Adipocyte (in vitro differentiated cells): ENCODE data around the gene TMEM187.

ENCODE experiments used
- DNase-seq: peaks from one replicate; pipeline ENCODE4 v3.0.0-alpha.2; 2015; ENCODE audit warnings: low read depth
- H3K27me3 ChIP-seq: replicated peaks from 2 replicates; pipeline ENCODE4 v1.7.0; 2013; ENCODE audit warnings: mild to moderate bottlenecking, low read length, moderate library complexity; ENCODE audit not compliant: control insufficient read depth, insufficient read depth
- H3K36me3 ChIP-seq: 2 replicates; pipeline ENCODE4 v1.7.0; 2013; ENCODE audit warnings: low read length, mild to moderate bottlenecking, moderate library complexity; ENCODE audit not compliant: control insufficient read depth, insufficient read depth, severe bottlenecking
- H3K4me1 ChIP-seq: 2 replicates; pipeline ENCODE4 v1.7.0; 2013; ENCODE audit warnings: mild to moderate bottlenecking, low read length, moderate library complexity; ENCODE audit not compliant: control insufficient read depth, insufficient read depth
- H3K4me3 ChIP-seq: 2 replicates; pipeline ENCODE4 v1.7.0; 2013; ENCODE audit warnings: mild to moderate bottlenecking, low read length, moderate library complexity
- H3K9ac ChIP-seq: 2 replicates; pipeline ENCODE4 v1.7.0; 2013; ENCODE audit warnings: mild to moderate bottlenecking, low read length, moderate library complexity
- H3K9me3 ChIP-seq: 2 replicates; pipeline ENCODE4 v1.7.0; 2013; ENCODE audit warnings: mild to moderate bottlenecking, low read length, moderate library complexity; ENCODE audit not compliant: control insufficient read depth

Gene TMEM187

DNA sequence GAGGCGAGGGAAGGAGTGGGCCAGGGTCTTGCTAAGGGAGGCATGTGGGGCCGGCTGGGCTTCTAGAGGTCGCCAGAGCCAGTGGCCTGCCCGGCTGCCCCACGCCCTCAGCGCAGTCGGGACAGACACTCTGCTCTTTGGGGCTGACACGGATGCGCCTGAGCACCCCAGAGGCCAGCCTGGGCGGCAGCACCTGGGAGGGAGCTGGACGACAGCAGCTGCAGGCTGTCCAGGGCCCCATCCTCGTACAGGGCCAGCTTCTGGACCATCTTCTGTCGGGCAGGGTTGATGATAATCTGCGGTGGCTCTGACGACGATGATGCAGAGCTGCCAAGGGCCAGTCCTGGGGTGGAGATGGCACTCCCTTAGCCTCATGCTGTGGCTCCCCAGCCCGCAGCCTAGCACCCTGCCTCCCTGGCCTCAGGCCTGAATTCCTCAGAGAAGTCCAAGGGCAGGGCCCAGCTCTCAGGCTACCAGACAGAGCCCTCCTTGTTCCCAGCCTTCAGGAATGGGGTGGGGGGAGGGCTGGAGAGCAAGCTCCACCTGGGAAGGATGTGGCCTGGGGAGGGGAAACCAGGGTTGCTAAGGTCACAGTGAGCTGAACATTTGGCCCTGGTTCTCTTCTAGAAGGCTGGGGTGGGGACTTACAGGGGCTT lies 39.9 kb downstream of the TMEM187 start:
- no peak for DNase-seq
- H3K4me1 ChIP-seq: no peaks in the 10 kb centered on the region
- peaks cover 46% of the 10 kb centered on the region for H3K36me3 ChIP-seq
- no peak overlapping the region for H3K9ac ChIP-seq
- H3K4me3 ChIP-seq: no peak overlapping the region
- no peaks in the 10 kb centered on the region for H3K9me3 ChIP-seq
- no peaks in the 10 kb centered on the region for H3K27me3 ChIP-seq

DNA sequence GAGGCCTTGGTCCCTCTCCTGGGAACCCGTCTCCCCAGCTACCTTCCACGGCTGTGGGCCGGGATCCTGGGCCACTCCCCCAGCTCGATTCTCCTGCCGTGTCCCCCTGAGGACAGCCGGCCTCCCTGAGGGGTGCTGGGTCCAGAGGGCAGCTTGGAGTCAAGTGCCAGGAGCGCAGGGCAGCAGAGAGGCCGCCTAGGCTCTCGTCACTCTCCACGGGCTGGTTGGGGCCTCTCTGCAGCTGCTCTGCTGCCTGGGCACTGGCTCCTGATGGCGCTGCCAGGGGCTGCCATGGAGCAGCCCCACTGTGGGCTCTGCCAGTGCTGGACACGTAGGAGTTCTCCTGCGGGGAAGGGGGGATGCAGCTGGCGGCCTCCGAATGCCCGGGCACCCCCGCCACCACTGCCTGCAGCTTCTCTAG lies 40.5 kb downstream of the TMEM187 start:
- Histone ChIP-seq H3K9ac (no peak overlapping the region), H3K36me3 (peaks cover 42% of the 10 kb centered on the region), H3K4me3 (no peak overlapping the region)

DNA sequence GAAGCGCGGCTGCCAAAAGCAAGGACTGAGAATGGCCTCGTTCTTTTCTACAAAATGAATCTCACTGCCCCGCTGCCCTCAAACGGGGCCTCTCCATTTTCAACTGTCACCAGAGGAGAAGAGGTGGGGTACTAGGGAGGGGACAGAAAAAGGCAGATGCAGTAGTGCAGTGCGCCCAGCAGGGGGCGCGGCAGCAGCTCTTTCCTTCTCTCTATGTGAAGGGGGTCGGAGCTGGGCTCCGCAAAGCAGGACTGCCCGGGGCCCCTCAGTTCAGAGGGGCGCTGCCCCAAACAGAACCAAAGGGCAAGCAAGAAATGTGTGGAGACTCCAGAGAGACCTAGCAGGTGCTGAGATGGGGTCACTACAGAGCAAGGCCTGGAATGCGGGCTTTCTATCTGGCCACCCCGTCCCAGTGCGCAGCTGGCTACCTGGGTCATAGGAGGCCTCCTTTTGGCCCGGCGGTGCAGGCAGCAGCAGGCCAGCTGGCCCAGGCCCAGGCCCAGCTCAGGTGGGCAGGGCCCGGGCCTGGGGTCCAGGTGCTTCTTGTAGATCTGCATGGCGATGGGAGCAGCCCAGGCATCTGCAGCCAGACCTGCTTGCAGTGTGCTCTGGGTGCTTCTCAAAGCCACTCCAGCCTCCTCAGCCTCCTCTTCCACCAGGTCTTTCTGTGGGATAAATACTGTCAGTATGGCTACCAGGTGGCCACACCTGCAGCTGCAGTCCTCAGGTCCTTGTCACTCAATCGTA lies 41.2 kb downstream of the TMEM187 start:
- no peaks in the 10 kb centered on the region for H3K9me3 ChIP-seq
- no peaks in the 10 kb centered on the region for H3K27me3 ChIP-seq
- no peak overlapping the region for H3K9ac ChIP-seq
- peaks cover 42% of the 10 kb centered on the region for H3K36me3 ChIP-seq
- peaks cover 4% of the 10 kb centered on the region for H3K4me1 ChIP-seq
- DNase-seq: peak; percentile 66
- H3K4me3 ChIP-seq: no peak overlapping the region

More for the DNA sequence above, 40.5 kb downstream of the TMEM187 start:
- DNase-seq: no peak
- no peaks in the 10 kb centered on the region for H3K27me3 ChIP-seq
- no peaks in the 10 kb centered on the region for H3K4me1 ChIP-seq
- H3K9me3 ChIP-seq: no peaks in the 10 kb centered on the region

DNA sequence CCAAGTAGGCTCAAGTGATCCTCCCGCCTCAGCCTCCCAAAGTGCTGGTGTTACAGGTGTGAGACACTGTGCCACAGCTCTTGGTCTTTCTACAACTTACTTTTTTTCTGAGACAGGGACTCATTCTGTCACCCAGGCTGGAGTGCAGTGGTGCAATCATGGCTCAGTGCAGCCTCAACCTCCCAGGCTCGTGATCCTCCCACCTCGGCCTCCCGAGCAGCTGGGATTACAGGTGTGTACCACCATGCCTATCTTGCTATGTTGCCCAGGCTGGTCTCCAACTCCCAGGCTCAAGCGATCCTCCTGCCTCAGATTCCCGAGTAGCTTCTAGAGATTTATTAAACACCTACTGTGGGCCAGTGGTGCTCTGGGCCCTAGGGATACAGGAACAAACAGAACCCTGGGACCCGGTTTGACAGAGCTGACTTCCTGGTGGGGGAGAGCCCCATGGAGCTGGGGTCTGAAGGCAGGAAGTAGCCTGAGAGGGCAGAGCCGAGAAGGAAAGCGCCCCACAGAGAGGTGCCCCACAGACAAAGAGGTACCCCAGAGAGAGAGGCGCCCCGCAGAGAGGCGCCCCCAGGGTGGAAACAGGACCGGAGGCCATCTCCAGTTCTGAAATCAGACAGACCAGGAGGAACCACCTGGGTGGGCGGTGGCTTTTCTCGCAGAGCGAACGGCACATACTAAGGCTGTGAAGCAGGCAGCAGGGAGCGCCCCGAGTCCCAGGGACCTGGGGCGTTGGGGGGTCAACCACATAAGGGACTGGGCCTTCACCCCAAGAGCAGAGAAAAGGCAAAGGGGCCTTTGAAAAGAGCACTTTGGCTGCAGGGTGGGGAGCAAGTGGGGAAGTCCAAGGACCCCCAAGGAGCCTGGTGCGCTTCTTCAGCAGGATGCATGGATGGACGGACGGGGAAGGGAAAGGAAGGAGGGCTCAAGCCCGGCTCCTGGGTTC lies 42.2 kb downstream of the TMEM187 start:
- H3K4me3 ChIP-seq: no peak overlapping the region
- H3K9ac ChIP-seq: no peak overlapping the region
- no peaks in the 10 kb centered on the region for H3K27me3 ChIP-seq
- DNase-seq: no peak
- peaks cover 4% of the 10 kb centered on the region for H3K4me1 ChIP-seq
- H3K9me3 ChIP-seq: no peaks in the 10 kb centered on the region
- peaks cover 42% of the 10 kb centered on the region for H3K36me3 ChIP-seq

DNA sequence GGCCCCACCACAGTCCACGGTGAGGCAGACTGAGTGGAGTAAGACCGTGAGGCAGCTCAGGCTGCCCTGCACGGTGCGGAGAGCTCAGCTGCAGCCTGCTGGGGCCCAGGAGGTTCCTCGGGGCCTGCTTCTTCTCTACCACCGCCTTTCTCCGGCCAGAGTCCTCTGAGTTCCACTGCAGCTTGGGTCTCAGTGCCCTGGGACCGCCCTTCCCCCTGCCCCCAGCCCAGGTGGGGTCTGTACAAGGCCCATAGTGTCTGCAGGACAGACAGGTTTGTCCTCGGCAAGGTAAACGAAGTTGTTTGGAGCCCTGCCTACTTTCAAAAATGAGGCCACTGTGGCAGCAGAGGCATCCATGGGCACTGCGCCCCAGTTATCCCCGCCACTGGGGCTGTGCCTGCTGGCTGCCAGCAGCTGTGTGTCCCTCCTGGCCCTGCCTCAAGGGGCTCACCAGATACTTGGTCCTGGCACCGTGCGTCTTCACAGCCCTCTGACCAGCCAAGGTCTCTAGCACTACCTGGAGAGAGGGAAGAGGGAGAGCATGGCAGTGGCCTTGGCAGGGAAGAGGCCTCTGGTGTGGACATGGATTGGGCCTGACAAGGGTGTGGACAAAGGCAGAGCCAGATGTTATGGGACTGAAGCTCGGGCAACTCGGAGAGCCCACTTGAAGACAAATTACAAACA lies 43.2 kb downstream of the TMEM187 start:
- H3K4me1 ChIP-seq: peaks cover 9% of the 10 kb centered on the region
- no peak overlapping the region for H3K4me3 ChIP-seq
- peaks cover 36% of the 10 kb centered on the region for H3K36me3 ChIP-seq
- H3K27me3 ChIP-seq: no peaks in the 10 kb centered on the region
- peak overlapping the region; percentile 24 for H3K9ac ChIP-seq
- H3K9me3 ChIP-seq: no peaks in the 10 kb centered on the region
- no peak for DNase-seq

DNA sequence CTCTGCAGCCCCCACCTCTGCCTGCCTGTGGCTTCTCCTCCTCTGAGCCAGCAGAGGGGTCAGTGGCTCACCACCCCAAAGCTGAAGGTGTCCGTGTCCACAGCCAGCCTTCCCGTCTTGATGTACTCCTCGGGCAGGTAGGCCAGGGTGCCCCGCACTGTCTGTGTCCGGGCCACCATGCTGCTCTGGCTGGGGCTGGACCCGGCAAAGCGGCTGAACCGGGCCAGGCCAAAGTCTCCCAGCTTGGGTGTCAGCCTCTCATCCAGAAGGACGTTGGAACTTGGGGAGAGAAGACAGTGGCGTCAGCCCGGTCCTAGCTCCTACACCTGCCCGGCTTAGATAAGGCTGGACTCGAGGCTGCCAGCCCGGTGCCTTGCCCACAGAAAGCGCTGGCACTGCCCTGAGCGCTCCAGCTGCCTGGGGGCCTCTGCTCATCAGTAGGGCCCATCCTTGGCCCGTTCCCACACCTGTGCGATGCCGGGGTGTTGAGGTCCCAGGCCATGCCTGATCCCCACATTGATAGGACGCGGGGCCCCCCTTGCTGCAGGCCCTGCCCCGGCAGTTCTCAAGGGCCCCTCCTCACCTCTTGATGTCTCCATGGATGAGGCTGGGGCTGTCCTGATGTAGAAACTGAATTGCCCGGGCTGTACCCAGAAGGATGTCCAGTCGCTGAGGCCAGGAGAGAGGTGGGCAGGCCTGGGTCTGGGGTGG lies 44.0 kb downstream of the TMEM187 start:
- Histone ChIP-seq H3K9ac (peak overlapping the region; percentile 24), H3K27me3 (no peaks in the 10 kb centered on the region), H3K4me1 (peaks cover 16% of the 10 kb centered on the region), H3K36me3 (peaks cover 32% of the 10 kb centered on the region), H3K4me3 (no peak overlapping the region), H3K9me3 (no peaks in the 10 kb centered on the region)
- DNase-seq: no peak

DNA sequence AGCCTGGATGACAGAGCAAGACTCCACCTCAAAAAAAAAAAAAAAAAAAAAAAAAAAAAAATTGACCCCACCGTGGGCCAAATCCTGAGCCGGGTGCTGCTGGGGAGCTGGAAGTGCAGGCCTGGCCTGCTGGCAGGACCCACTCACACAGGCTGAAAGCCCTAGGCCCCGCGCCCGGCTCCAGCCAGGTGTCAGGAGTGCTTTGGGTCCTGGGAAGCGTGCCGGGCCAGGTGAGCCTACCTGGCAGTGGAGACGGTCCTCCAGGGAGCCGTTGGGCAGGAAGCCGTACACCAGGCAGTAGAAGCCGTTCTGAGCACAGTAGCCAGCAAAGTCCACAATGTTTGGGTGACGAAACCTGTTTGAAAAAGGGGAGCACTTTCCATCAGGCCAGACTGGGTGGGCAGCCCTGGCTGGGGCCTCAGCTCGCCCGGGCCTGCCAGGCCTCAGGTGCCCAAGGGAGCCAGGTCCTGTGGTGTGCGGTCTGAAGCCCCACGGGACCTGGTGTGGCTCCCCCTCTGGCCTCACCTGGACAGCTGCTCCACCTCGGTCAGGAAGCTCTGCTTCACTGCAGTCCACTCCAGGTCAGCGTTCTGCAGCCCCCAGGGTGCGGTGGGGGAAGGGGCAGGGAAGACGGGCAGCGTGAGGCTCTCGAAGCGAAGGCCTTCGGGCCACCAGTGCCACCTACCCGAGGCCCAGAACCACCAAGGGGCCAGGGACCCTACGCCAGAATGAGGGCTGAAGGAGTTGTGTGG lies 45.4 kb downstream of the TMEM187 start:
- H3K4me3 ChIP-seq: peak overlapping the region; percentile 81
- H3K9me3 ChIP-seq: no peaks in the 10 kb centered on the region

DNA sequence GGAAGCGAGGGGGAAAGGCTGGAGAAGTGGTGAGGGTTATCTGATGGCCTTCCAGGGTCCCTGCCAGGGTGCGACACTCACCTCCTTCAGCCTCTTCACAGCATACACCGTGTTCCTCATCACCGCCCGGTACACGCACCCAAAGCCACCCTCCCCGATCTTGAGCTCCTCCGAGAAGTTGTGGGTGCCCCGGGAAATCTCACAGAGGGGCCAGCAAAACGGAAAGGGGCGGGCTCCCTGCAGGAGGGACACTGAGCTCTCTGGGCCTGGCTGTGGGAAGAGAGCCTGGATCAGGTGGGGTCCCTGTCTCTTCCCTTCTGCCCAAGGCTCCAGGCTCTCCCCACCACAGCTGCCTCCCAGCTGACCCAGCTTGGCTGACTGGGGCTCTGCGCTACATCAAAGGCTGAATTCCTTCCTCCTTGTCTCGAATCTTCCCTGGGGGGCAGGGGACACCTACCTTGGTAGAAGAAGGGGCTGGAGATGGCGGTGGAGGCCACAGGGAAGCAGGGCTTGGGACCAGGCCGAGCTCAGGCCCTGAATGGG lies 46.0 kb downstream of the TMEM187 start:
- H3K27me3 ChIP-seq: no peaks in the 10 kb centered on the region
- H3K9me3 ChIP-seq: no peaks in the 10 kb centered on the region
- peaks cover 20% of the 10 kb centered on the region for H3K36me3 ChIP-seq
- H3K4me1 ChIP-seq: peaks cover 17% of the 10 kb centered on the region
- peak overlapping the region; percentile 87 for H3K9ac ChIP-seq
- H3K4me3 ChIP-seq: peak overlapping the region; percentile 81
- no peak for DNase-seq

More for the DNA sequence above, 45.4 kb downstream of the TMEM187 start:
- Histone ChIP-seq H3K4me1 (peaks cover 17% of the 10 kb centered on the region), H3K36me3 (peaks cover 23% of the 10 kb centered on the region), H3K27me3 (no peaks in the 10 kb centered on the region), H3K9ac (peak overlapping the region; percentile 87)
- no peak for DNase-seq

DNA sequence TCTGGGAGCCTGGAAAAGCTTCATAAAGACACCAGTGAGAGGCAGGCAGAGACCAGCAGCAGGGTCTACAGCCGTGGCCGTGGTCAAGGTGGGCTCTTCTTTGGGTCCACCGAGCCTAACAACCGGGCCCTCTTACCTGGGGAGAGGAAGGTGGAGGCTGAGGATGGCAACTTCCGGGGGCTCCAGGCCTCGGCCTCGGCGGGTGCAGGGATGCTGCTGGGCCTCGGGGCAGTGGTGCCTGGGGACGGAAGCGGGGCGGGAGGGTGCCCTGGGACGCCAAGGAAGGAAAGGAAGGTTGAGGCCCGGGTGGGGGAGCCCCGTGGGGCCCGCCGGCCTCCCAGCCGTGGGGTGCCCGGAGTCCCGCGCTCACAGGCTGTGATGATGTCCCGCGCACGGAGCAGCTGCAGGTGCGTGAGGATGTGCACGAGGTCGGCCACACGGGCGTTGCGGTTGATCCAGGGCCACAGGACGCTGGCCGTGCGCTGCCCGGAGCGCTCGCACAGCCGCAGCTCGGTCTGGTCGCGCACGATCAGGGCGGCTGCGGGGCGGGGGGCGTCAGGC lies 46.6 kb downstream of the TMEM187 start:
- DNase-seq: peak; percentile 36
- H3K9ac ChIP-seq: peak overlapping the region; percentile 87
- H3K9me3 ChIP-seq: no peaks in the 10 kb centered on the region
- H3K4me3 ChIP-seq: peak overlapping the region; percentile 81
- H3K4me1 ChIP-seq: peaks cover 17% of the 10 kb centered on the region
- H3K27me3 ChIP-seq: no peaks in the 10 kb centered on the region
- H3K36me3 ChIP-seq: peaks cover 20% of the 10 kb centered on the region
